ENCODE results near the gene DEDD.

DNA sequence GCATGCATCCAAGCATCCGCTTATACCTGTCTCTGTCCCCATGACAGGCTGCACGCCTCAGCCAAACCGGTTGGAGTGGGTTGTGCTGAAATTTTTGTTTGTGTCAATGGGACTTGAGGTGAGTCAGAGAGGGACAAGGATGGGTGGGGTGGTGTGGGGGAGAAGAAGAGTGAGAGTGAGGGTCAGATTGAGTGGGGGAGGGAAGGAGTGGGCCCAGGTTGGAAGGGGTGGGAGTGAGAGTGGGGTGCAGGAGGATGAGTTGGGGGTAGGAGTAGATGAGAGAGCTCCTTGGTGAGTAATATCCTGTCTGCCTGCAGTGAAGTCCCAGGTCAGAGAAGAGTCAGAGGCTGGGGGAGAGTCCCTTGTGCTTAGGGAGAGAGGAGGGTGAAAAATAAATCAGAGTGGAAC, 39.8 kb downstream of the DEDD start:
- TF ChIP-seq POLR2AphosphoS5 (IDR thresholded peaks at IDR 0.05; ENCODE audit: low read depth, low read length) (no peak), TAF1 (IDR thresholded peaks at IDR 0.05; ENCODE audit: borderline replicate concordance, insufficient read depth, low read length) (no peak), SIN3A (IDR thresholded peaks at IDR 0.05; ENCODE audit: borderline replicate concordance, insufficient read depth, low read length) (no peak)
- TF ChIP-seq, protein P1, sequence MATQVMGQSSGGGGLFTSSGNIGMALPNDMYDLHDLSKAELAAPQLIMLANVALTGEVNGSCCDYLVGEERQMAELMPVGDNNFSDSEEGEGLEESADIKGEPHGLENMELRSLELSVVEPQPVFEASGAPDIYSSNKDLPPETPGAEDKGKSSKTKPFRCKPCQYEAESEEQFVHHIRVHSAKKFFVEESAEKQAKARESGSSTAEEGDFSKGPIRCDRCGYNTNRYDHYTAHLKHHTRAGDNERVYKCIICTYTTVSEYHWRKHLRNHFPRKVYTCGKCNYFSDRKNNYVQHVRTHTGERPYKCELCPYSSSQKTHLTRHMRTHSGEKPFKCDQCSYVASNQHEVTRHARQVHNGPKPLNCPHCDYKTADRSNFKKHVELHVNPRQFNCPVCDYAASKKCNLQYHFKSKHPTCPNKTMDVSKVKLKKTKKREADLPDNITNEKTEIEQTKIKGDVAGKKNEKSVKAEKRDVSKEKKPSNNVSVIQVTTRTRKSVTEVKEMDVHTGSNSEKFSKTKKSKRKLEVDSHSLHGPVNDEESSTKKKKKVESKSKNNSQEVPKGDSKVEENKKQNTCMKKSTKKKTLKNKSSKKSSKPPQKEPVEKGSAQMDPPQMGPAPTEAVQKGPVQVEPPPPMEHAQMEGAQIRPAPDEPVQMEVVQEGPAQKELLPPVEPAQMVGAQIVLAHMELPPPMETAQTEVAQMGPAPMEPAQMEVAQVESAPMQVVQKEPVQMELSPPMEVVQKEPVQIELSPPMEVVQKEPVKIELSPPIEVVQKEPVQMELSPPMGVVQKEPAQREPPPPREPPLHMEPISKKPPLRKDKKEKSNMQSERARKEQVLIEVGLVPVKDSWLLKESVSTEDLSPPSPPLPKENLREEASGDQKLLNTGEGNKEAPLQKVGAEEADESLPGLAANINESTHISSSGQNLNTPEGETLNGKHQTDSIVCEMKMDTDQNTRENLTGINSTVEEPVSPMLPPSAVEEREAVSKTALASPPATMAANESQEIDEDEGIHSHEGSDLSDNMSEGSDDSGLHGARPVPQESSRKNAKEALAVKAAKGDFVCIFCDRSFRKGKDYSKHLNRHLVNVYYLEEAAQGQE (IDR thresholded peaks at IDR 0.05; ENCODE audit: insufficient read depth in 1 of 2, low read depth in 2 of 2, low read length in 2 of 2): no peak

Data from PFSK-1 (cell line).